WTC11 (cell line): ENCODE measurements around the gene RAB17.

Source experiments
- ATF6 ChIP-seq: sonication (generic); formaldehyde crosslinking; IDR thresholded peaks from 2 replicates; pipeline ENCODE4 v1.8.1; 2023; ENCODE audit warnings: mild to moderate bottlenecking, missing genetic modification reagents
- CTCF ChIP-seq: fragments of 200-600 bp; IDR thresholded peaks from 2 replicates; pipeline ENCODE4 v1.8.0; 2022; ENCODE audit warnings: antibody characterized with exemption
- FOXJ3 ChIP-seq: sonication (generic); formaldehyde crosslinking; IDR thresholded peaks from 2 replicates; pipeline ENCODE4 v1.9.0; 2021; ENCODE audit warnings: missing genetic modification reagents, mild to moderate bottlenecking, borderline replicate concordance
- JUN ChIP-seq: sonication (generic); formaldehyde crosslinking; IDR thresholded peaks from 2 replicates; pipeline ENCODE4 v1.8.0; 2023; ENCODE audit warnings: mild to moderate bottlenecking, missing genetic modification reagents
- KAT7 ChIP-seq: sonication (generic); formaldehyde crosslinking; IDR thresholded peaks from 2 replicates; pipeline ENCODE4 v1.8.1; 2023; ENCODE audit warnings: missing genetic modification reagents, mild to moderate bottlenecking, borderline replicate concordance
- NFE2L1 ChIP-seq: sonication (generic); formaldehyde crosslinking; IDR thresholded peaks from 2 replicates; pipeline ENCODE4 v1.8.1; 2023; ENCODE audit warnings: missing genetic modification reagents
- NFYB ChIP-seq: sonication (generic); formaldehyde crosslinking; conservative IDR thresholded peaks from 2 replicates; pipeline ENCODE4 v1.8.0; 2022; ENCODE audit warnings: low read depth, missing genetic modification reagents
- NR1H2 ChIP-seq: sonication (generic); formaldehyde crosslinking; IDR thresholded peaks from 2 replicates; pipeline ENCODE4 v1.9.0; 2021; ENCODE audit warnings: mild to moderate bottlenecking, moderate library complexity, missing genetic modification reagents
- USF2 ChIP-seq: sonication (generic); formaldehyde crosslinking; IDR thresholded peaks from 2 replicates; pipeline ENCODE4 v1.8.1; 2023; ENCODE audit warnings: mild to moderate bottlenecking, missing genetic modification reagents, moderate library complexity
- TF ChIP-seq, protein P1 (sequence below): sonication (generic); formaldehyde crosslinking; IDR thresholded peaks from 2 replicates; pipeline ENCODE4 v1.8.0; 2022; ENCODE audit warnings: missing genetic modification reagents

GRCh38 chr2:237530472-237531433 is 59.8 kb downstream of the RAB17 start:
- TF ChIP-seq CTCF, result no peak
- no peak for TF ChIP-seq JUN (CRISPR knock-in tag)
- no peak for TF ChIP-seq KAT7 (CRISPR knock-in tag)
- TF ChIP-seq FOXJ3 (CRISPR knock-in tag), result no peak
- TF ChIP-seq NFYB (CRISPR knock-in tag), result no peak
- TF ChIP-seq, protein P1, sequence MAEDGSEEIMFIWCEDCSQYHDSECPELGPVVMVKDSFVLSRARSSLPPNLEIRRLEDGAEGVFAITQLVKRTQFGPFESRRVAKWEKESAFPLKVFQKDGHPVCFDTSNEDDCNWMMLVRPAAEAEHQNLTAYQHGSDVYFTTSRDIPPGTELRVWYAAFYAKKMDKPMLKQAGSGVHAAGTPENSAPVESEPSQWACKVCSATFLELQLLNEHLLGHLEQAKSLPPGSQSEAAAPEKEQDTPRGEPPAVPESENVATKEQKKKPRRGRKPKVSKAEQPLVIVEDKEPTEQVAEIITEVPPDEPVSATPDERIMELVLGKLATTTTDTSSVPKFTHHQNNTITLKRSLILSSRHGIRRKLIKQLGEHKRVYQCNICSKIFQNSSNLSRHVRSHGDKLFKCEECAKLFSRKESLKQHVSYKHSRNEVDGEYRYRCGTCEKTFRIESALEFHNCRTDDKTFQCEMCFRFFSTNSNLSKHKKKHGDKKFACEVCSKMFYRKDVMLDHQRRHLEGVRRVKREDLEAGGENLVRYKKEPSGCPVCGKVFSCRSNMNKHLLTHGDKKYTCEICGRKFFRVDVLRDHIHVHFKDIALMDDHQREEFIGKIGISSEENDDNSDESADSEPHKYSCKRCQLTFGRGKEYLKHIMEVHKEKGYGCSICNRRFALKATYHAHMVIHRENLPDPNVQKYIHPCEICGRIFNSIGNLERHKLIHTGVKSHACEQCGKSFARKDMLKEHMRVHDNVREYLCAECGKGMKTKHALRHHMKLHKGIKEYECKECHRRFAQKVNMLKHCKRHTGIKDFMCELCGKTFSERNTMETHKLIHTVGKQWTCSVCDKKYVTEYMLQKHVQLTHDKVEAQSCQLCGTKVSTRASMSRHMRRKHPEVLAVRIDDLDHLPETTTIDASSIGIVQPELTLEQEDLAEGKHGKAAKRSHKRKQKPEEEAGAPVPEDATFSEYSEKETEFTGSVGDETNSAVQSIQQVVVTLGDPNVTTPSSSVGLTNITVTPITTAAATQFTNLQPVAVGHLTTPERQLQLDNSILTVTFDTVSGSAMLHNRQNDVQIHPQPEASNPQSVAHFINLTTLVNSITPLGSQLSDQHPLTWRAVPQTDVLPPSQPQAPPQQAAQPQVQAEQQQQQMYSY (CRISPR knock-in tag), result no peak
- no peak for TF ChIP-seq ATF6 (CRISPR knock-in tag)
- TF ChIP-seq NFE2L1 (CRISPR knock-in tag), result no peak
- no peak for TF ChIP-seq NR1H2
- no peak for TF ChIP-seq USF2 (CRISPR knock-in tag)
